HG03159 (cell line): ENCODE data around the gene NCBP3.

ENCODE experiments used
- ATAC-seq: cut with Tn5 transposase; IDR thresholded peaks from one replicate; pipeline ENCODE4 v1.9.1; 2021; ENCODE audit warnings: mild to moderate bottlenecking, moderate library complexity; ENCODE audit not compliant: unreplicated experiment

The NCBP3 gene

DNA sequence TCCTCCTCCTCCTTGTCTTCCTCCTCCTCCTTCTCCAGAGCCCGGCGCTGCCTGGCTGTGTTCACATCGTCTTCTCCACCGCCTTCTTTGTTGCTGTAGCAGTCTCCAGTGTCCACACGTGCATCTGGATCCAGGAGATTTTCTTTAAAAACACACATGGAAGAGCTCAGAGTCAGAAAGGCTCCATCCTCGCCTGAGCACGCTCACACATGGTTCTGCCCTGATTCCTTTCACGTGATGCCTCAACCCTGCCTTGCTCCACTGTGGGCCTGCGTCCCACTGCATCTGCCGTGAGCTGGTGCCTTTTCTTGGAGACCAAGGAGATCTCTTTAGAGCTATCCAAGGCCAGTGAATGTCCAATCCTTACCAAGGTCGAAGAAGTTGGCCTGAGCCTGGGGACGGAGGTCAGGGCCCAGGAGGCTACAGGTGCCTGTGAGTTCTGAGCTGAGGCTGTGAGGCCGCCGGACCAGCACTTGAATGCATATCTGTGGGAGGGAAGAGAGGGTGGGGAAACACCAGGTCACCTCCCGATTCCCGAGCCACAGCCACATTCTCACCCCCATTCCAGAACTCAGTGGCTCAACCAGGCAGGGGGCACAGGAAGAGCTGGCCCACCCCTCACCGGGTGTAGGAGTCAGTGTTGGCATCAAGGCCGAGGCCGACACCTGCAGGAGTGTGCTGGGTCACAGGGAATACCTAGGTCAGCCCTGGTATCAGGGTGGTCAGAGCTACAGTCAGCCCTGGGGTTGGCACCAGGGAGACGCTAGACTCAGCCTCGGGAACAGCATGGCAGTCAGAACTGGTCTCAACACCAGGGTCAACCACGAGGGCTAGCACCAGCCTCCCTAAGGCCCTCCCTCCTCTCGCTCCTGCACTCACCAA is 84.8 kb downstream of the NCBP3 start:
- no peak for ATAC-seq

- no peak for ATAC-seq
Observed at GRCh38 chr17:3759597-3760216, 86.3 kb downstream of the NCBP3 start.

GRCh38 chr17:3755335-3756030 is 90.6 kb downstream of the NCBP3 start:
- no peak for ATAC-seq

DNA sequence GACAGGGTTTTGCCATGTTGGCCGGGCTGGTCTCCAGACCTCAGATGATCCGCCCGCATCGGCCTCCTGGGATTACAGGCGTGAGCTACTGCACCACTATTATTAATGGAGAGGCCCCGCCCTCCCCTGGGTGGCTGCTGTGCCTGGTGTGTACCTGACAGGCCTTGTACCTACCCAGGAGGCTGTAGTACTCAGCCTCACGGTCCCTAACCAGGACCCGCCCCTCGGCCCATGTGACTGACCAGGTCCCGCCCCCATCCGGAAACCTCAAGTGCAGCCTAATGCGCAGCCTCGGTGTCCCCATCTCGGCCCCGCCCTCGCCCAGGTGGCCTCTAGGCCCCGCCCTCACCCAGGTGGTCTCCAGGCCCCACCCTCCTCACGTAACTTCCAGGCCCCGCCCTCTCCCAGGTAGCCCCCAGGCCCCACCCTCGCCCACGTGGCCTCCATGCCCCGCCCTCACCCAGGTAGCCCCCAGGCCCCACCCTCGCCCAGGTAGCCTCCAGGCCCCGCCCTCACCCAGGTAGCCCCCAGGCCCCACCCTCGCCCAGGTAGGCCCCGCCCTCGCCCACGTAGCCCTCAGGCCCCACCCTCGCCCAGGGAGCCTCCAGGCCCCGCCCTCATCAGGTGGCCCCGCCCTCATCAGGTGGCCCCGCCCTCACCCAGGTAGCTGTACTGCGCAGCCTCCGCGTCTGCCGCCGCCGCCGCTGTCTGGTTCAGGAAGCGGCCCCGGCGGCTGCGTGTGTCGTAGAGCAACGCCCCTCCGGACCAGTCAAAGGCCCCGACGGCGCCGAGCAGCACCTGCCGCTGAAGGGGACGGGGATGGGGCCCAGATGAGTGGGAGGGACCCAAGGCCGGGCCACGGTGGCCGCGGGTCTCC is 91.3 kb downstream of the NCBP3 start:
- no peak for ATAC-seq

DNA sequence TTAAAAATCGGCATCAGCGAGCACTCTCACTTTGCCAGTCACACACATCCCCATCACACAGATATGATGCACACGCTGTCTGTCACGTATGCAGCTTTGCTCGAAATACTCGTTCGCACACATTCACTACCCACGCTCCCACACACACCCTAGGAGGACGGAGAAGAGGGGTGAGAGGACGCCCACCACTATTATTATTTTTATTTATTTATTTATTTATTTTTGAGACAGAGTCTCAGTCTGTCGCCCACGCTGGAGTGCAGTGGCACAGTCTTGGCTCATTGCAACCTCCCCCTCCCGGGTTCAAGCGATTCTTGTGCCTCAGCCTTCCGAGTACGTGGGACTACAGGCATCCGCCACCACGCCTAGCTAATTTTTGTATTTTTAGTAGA is 92.0 kb downstream of the NCBP3 start:
- ATAC-seq: no peak

GRCh38 chr17:3753624-3754023 is 92.4 kb downstream of the NCBP3 start:
- ATAC-seq: no peak
